KMS-11 (cell line): ENCODE results near the gene SH3PXD2B.

Experiments used
- H2AFZ ChIP-seq: fragments of 200-600 bp; sonication (generic); 2 replicates; pipeline ENCODE4 v1.6.1; 2016; ENCODE audit warnings: antibody characterized with exemption, mixed run types, low read depth
- H3K27ac ChIP-seq: fragments of 200-600 bp; sonication (generic); 2 replicates; pipeline ENCODE4 v1.6.1; 2016; ENCODE audit warnings: mild to moderate bottlenecking, mixed run types
- H3K27me3 ChIP-seq: fragments of 200-600 bp; sonication (generic); 2 replicates; pipeline ENCODE4 v1.6.1; 2017; ENCODE audit warnings: mild to moderate bottlenecking, low read depth, mixed run types, moderate library complexity; ENCODE audit not compliant: insufficient read depth
- H3K36me3 ChIP-seq: fragments of 200-600 bp; sonication (generic); 2 replicates; pipeline ENCODE4 v1.6.1; 2017; ENCODE audit warnings: mild to moderate bottlenecking, mixed run types; ENCODE audit not compliant: insufficient read depth
- H3K4me1 ChIP-seq: fragments of 200-600 bp; sonication (generic); 2 replicates; pipeline ENCODE4 v1.6.1; 2016; ENCODE audit warnings: mild to moderate bottlenecking, low read depth, mixed run types; ENCODE audit not compliant: poor library complexity, severe bottlenecking
- H3K4me2 ChIP-seq: fragments of 200-600 bp; sonication (generic); 2 replicates; pipeline ENCODE4 v1.7.0; 2016; ENCODE audit warnings: mild to moderate bottlenecking, mixed run types
- H3K4me3 ChIP-seq: fragments of 200-600 bp; sonication (generic); IDR thresholded peaks from 2 replicates; pipeline ENCODE4 v1.6.1; 2017; ENCODE audit warnings: low read depth, low read length, mixed read lengths; ENCODE audit not compliant: insufficient read depth
- H3K79me2 ChIP-seq: fragments of 200-600 bp; sonication (generic); 2 replicates; pipeline ENCODE4 v1.6.1; 2016; ENCODE audit warnings: low read depth, mixed run types; ENCODE audit not compliant: insufficient read depth
- H3K9ac ChIP-seq: fragments of 200-600 bp; sonication (generic); 2 replicates; pipeline ENCODE4 v1.6.1; 2016; ENCODE audit warnings: mild to moderate bottlenecking, mixed run types
- H4K20me1 ChIP-seq: fragments of 200-600 bp; sonication (generic); 2 replicates; pipeline ENCODE4 v1.6.1; 2016; ENCODE audit warnings: mild to moderate bottlenecking, mixed run types; ENCODE audit not compliant: insufficient read depth
- CTCF ChIP-seq: fragments of 200-600 bp; sonication (generic); conservative IDR thresholded peaks from 2 replicates; pipeline ENCODE4 v1.6.1; 2017; ENCODE audit warnings: low read depth, mild to moderate bottlenecking, antibody characterized with exemption, low read length, moderate library complexity, mixed read lengths

SH3PXD2B gene

GRCh38 chr5:172440486-172440885 lies 13.8 kb downstream of the SH3PXD2B start:
- Histone ChIP-seq H3K27ac (no peak overlapping the region), H3K36me3 (no peaks in the 10 kb centered on the region), H4K20me1 (no peaks in the 10 kb centered on the region), H3K79me2 (no peaks in the 10 kb centered on the region), H3K4me3 (no peak overlapping the region), H2AFZ (no peak overlapping the region), H3K4me2 (no peak overlapping the region), H3K27me3 (no peaks in the 10 kb centered on the region), H3K9ac (no peak overlapping the region), H3K4me1 (no peaks in the 10 kb centered on the region)
- TF ChIP-seq CTCF, result no peak

GRCh38 chr5:172439785-172440477 lies 14.4 kb downstream of the SH3PXD2B start:
- Histone ChIP-seq H3K9ac (no peak overlapping the region), H3K4me3 (no peak overlapping the region), H3K4me2 (no peak overlapping the region), H3K27ac (no peak overlapping the region), H3K4me1 (no peaks in the 10 kb centered on the region), H4K20me1 (no peaks in the 10 kb centered on the region), H3K36me3 (no peaks in the 10 kb centered on the region), H3K27me3 (no peaks in the 10 kb centered on the region), H3K79me2 (no peaks in the 10 kb centered on the region), H2AFZ (no peak overlapping the region)
- no peak for TF ChIP-seq CTCF

- Histone ChIP-seq H3K27ac (no peak overlapping the region), H3K36me3 (no peaks in the 10 kb centered on the region), H3K9ac (no peak overlapping the region), H3K4me1 (no peaks in the 10 kb centered on the region), H2AFZ (no peak overlapping the region), H3K4me3 (no peak overlapping the region), H3K27me3 (no peaks in the 10 kb centered on the region), H4K20me1 (no peaks in the 10 kb centered on the region), H3K4me2 (no peak overlapping the region), H3K79me2 (no peaks in the 10 kb centered on the region)
- no peak for TF ChIP-seq CTCF
These were observed 16.0 kb downstream of the SH3PXD2B start for GRCh38 chr5:172438319-172438668.

- Histone ChIP-seq H3K36me3 (no peaks in the 10 kb centered on the region), H3K4me3 (no peak overlapping the region), H3K27ac (no peak overlapping the region), H3K4me2 (no peak overlapping the region), H3K27me3 (no peaks in the 10 kb centered on the region), H4K20me1 (no peaks in the 10 kb centered on the region), H3K4me1 (no peaks in the 10 kb centered on the region), H3K9ac (no peak overlapping the region), H3K79me2 (no peaks in the 10 kb centered on the region), H2AFZ (no peak overlapping the region)
- no peak for TF ChIP-seq CTCF
These were observed 16.6 kb downstream of the SH3PXD2B start for GRCh38 chr5:172437445-172438318.
